Urinary bladder (tissue), 4 donors: ENCODE measurements around the gene MYLK4. TPM values are rescaled to one million over a fixed set of nuclear protein-coding genes. Genes with fewer than 3 reads are reported as not detected.

ENCODE experiments used
- DNase-seq: peaks from one replicate; pipeline ENCODE4 v3.0.0-alpha.2; 2015; ENCODE audit errors: extremely low spot score
- H3K27ac ChIP-seq: one replicate; pipeline ENCODE4 v1.5.1; 2013; ENCODE audit warnings: low read depth, mild to moderate bottlenecking, moderate library complexity
- H3K36me3 ChIP-seq: one replicate; pipeline ENCODE4 v1.6.1; 2013; ENCODE audit warnings: mild to moderate bottlenecking, moderate library complexity; ENCODE audit not compliant: insufficient read depth
- H3K4me1 ChIP-seq: one replicate; pipeline ENCODE4 v1.6.1; 2013; ENCODE audit warnings: mild to moderate bottlenecking, moderate library complexity; ENCODE audit not compliant: insufficient read depth
- H3K4me3 ChIP-seq: one replicate; pipeline ENCODE4 v1.5.1; 2013; ENCODE audit warnings: low read depth, low read length
- WGBS: extraction: QIAGEN DNeasy Blood & Tissue Kit; methylation state at CpG from one replicate; pipeline ENCODE4 v1.1.7; 2013; 5-methylcytosine and 5-hydroxymethylcytosine counted together
- polyA plus RNA-seq: library from polyadenylated mRNA; stranded (reverse); fragments of 200-250 nt; gene quantifications from one replicate; pipeline ENCODE4 v1.2.3, GENCODE V29; 2013
- total RNA-seq: library from RNA; depleted of rRNA; stranded (reverse); fragments of >200 nt; gene quantifications from one replicate; pipeline ENCODE4 v1.2.3, GENCODE V29; 2014
- donor health status: healthy with polysubstance abuse.
- donor health status: healthy.

Gene MYLK4
- total and polyA plus RNA-seq, 2 donors: 0.42 to 4.0 TPM

GRCh38 chr6:2784930-2785329 is 34.2 kb upstream of the MYLK4 start:
- no peak for DNase-seq
- Histone ChIP-seq H3K4me1 (no peaks in the 10 kb centered on the region), H3K27ac (no peak overlapping the region), H3K36me3 (no peaks in the 10 kb centered on the region), H3K4me3 (no peak overlapping the region)
- WGBS: 95% methylated on average over 7 of the region's 7 CpGs

GRCh38 chr6:2784061-2784460 is 33.3 kb upstream of the MYLK4 start:
- no peaks in the 10 kb centered on the region for H3K4me1 ChIP-seq
- 73% methylated on average over 5 of the region's 5 CpGs for WGBS
- DNase-seq: no peak
- no peaks in the 10 kb centered on the region for H3K36me3 ChIP-seq
- H3K27ac ChIP-seq: no peak overlapping the region
- no peak overlapping the region for H3K4me3 ChIP-seq

- no peak for DNase-seq
- Histone ChIP-seq H3K27ac (no peak overlapping the region), H3K36me3 (no peaks in the 10 kb centered on the region), H3K4me1 (no peaks in the 10 kb centered on the region), H3K4me3 (no peak overlapping the region)
- 59% methylated on average over 19 of the region's 19 CpGs for WGBS
Observed at GRCh38 chr6:2783188-2783963, 32.7 kb upstream of the MYLK4 start.

GRCh38 chr6:2782825-2783187 is 32.1 kb upstream of the MYLK4 start:
- H3K36me3 ChIP-seq: no peaks in the 10 kb centered on the region
- 71% methylated on average over 10 of the region's 10 CpGs for WGBS

GRCh38 chr6:2782356-2782708 is 31.6 kb upstream of the MYLK4 start:
- DNase-seq: no peak
- H3K36me3 ChIP-seq: no peaks in the 10 kb centered on the region
- H3K4me1 ChIP-seq: no peaks in the 10 kb centered on the region
- WGBS: 93% methylated on average over 9 of the region's 9 CpGs
- H3K27ac ChIP-seq: no peak overlapping the region
- H3K4me3 ChIP-seq: no peak overlapping the region

More at GRCh38 chr6:2782825-2783187, 32.1 kb upstream of the MYLK4 start:
- no peaks in the 10 kb centered on the region for H3K4me1 ChIP-seq
- H3K27ac ChIP-seq: no peak overlapping the region
- no peak for DNase-seq
- no peak overlapping the region for H3K4me3 ChIP-seq

- H3K27ac ChIP-seq: no peak overlapping the region
- no peak for DNase-seq
- H3K36me3 ChIP-seq: no peaks in the 10 kb centered on the region
- 94% methylated on average over 7 of the region's 7 CpGs for WGBS
- no peak overlapping the region for H3K4me3 ChIP-seq
- H3K4me1 ChIP-seq: no peaks in the 10 kb centered on the region
Observed at GRCh38 chr6:2781685-2782355, 31.1 kb upstream of the MYLK4 start.

- Histone ChIP-seq H3K4me3 (no peak overlapping the region), H3K36me3 (no peaks in the 10 kb centered on the region), H3K4me1 (no peaks in the 10 kb centered on the region), H3K27ac (no peak overlapping the region)
- 88% methylated on average over 9 of the region's 9 CpGs for WGBS
- no peak for DNase-seq
Observed at GRCh38 chr6:2780102-2780737, 29.5 kb upstream of the MYLK4 start.

- Histone ChIP-seq H3K4me1 (no peaks in the 10 kb centered on the region), H3K36me3 (no peaks in the 10 kb centered on the region), H3K4me3 (no peak overlapping the region), H3K27ac (no peak overlapping the region)
- 92% methylated on average over 3 of the region's 3 CpGs for WGBS
- DNase-seq: no peak
Observed at GRCh38 chr6:2777249-2777648, 26.5 kb upstream of the MYLK4 start.

GRCh38 chr6:2775003-2775402 is 24.3 kb upstream of the MYLK4 start:
- H3K36me3 ChIP-seq: no peaks in the 10 kb centered on the region
- H3K4me1 ChIP-seq: no peaks in the 10 kb centered on the region
- H3K4me3 ChIP-seq: no peak overlapping the region
- no peak for DNase-seq
- 87% methylated on average over 1 of the region's 1 CpG for WGBS
- no peak overlapping the region for H3K27ac ChIP-seq

GRCh38 chr6:2773449-2773848 is 22.7 kb upstream of the MYLK4 start:
- Histone ChIP-seq H3K4me3 (no peak overlapping the region), H3K36me3 (no peaks in the 10 kb centered on the region), H3K4me1 (no peaks in the 10 kb centered on the region), H3K27ac (no peak overlapping the region)
- WGBS: 74% methylated on average over 3 of the region's 3 CpGs
- no peak for DNase-seq

GRCh38 chr6:2772840-2773239 is 22.1 kb upstream of the MYLK4 start:
- no peaks in the 10 kb centered on the region for H3K36me3 ChIP-seq
- no peak overlapping the region for H3K27ac ChIP-seq
- no peak overlapping the region for H3K4me3 ChIP-seq
- DNase-seq: no peak
- WGBS: 94% methylated on average over 3 of the region's 3 CpGs
- H3K4me1 ChIP-seq: no peaks in the 10 kb centered on the region

- Histone ChIP-seq H3K27ac (no peak overlapping the region), H3K4me1 (no peaks in the 10 kb centered on the region), H3K4me3 (no peak overlapping the region), H3K36me3 (no peaks in the 10 kb centered on the region)
- WGBS: 86% methylated on average over 4 of the region's 4 CpGs
- DNase-seq: no peak
Observed at GRCh38 chr6:2771079-2771478, 20.4 kb upstream of the MYLK4 start.

- 47% methylated on average over 13 of the region's 13 CpGs for WGBS
- no peak overlapping the region for H3K27ac ChIP-seq
- no peaks in the 10 kb centered on the region for H3K4me1 ChIP-seq
- H3K4me3 ChIP-seq: no peak overlapping the region
- no peaks in the 10 kb centered on the region for H3K36me3 ChIP-seq
- no peak for DNase-seq
Observed at GRCh38 chr6:2770171-2770570, 19.4 kb upstream of the MYLK4 start.

- Histone ChIP-seq H3K4me1 (no peaks in the 10 kb centered on the region), H3K4me3 (no peak overlapping the region), H3K36me3 (no peaks in the 10 kb centered on the region), H3K27ac (no peak overlapping the region)
- no peak for DNase-seq
- 48% methylated on average over 6 of the region's 6 CpGs for WGBS
Observed at GRCh38 chr6:2768696-2769095, 18.0 kb upstream of the MYLK4 start.
